HG03469 (cell line): ENCODE data around the gene CYP26B1.

Source experiments
- ATAC-seq: cut with Tn5 transposase; IDR thresholded peaks from one replicate; pipeline ENCODE4 v1.9.1; 2021; ENCODE audit warnings: mild to moderate bottlenecking, moderate library complexity, moderate number of reproducible peaks; ENCODE audit not compliant: unreplicated experiment

CYP26B1 gene, protein sequence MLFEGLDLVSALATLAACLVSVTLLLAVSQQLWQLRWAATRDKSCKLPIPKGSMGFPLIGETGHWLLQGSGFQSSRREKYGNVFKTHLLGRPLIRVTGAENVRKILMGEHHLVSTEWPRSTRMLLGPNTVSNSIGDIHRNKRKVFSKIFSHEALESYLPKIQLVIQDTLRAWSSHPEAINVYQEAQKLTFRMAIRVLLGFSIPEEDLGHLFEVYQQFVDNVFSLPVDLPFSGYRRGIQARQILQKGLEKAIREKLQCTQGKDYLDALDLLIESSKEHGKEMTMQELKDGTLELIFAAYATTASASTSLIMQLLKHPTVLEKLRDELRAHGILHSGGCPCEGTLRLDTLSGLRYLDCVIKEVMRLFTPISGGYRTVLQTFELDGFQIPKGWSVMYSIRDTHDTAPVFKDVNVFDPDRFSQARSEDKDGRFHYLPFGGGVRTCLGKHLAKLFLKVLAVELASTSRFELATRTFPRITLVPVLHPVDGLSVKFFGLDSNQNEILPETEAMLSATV

GRCh38 chr2:72147303-72147971 lies at the start of gene CYP26B1:
CYP26B1 (minus strand) TSS chr2:72147862; CDS start chr2:72147834, 28 bp downstream.
- no peak for ATAC-seq

GRCh38 chr2:72193723-72194122 lies 46.1 kb upstream of the CYP26B1 start:
- ATAC-seq = no peak

DNA sequence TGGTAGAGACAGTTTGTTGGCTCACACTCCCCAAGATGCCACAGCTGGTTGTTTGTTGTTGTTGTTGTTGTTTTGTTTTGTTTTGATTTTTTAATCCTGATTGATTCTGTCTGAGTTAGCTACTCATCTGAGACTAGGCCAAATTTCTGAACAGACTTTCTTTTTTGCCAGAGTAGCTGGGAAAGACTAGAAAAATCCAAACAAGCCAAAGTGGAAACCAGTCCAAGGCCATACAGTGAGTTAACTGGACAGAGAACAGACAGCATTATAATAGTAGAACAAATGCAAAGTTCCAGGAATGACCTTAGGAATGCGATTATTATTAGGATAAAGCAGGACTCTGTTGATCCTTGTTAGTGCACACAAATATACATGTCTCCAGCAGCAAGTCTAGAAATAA lies 43.8 kb upstream of the CYP26B1 start:
- no peak for ATAC-seq

DNA sequence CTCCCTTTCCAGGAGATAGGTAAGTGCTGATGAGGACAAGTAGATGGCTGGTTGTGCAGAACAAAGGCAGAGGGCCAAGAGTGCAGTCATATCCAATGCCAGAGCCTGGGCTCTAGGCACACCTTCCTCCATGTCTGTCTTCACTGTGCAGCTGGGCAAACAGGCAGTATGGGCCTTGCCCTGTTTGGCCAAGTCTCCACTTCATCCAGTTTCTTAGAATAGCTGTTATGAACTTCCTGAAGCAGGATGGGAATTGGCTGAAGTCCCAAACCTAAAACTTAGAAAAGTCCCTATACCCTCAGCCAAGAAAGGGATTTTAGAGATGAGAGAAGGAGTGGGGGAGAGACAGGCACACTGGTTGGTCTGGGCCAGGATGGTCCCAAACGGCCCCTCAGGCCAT lies 37.5 kb upstream of the CYP26B1 start:
- ATAC-seq = no peak

DNA sequence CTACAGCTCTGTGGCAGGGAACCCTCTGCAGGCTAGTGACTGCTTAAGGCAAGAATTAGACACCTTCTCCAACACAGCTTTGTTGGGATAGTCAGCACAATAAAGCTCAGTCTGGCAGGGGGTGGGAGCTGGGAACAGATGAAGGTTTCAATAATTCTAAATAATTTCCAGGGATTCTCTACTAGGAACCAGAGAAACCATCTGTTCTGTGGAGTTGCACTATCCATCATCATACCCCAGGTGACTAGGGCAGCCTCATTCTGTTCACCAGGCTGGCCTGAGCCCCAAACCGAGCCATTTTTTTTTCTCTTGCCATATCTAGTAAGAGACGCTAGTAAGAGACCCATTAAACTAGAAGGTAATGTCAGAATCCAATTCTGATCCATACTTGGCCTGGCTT lies 35.8 kb upstream of the CYP26B1 start:
- no peak for ATAC-seq

GRCh38 chr2:72183016-72183415 lies 35.4 kb upstream of the CYP26B1 start:
- ATAC-seq = no peak

DNA sequence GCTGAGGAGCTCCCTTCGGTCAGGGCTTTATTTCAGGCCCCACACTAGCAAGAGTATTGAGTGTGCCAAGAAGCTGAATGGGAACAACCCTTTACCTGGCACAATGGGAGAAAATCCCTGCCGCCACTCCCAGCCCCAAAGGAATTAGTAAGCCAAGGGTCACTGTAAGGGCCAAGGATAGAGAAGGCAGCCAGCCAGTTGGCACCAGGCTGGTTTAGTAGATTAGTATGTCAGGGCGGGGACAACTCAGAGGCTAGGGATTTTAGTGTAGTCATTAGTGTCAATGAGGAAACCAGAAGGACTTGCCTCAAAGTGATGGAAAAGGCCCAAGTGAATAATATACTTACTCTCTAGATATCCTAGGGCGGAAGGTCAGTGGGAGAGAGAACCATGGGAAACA lies 34.9 kb upstream of the CYP26B1 start:
- no peak for ATAC-seq

GRCh38 chr2:72181616-72182015 lies 34.0 kb upstream of the CYP26B1 start:
- ATAC-seq = no peak

DNA sequence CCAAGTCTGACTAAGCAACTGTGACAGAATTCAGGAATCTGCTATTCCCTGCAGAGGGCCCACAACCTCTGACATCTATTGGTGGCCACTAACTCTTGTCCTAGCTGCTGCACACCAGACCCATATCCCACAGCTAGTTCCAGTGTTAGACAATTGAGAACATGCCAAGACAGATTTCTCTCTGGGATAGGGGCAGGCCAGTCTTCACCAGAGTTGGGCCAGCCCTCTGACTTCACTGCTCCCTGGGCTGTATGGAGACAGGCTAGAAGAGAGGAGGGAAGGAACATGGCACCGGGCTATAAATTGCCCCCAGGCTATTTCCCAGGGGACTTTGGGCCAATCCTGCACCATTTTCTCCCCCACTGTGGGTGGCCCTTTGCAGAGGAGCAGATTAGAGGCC lies 32.7 kb upstream of the CYP26B1 start:
- ATAC-seq = no peak

- no peak for ATAC-seq
These were observed 30.9 kb upstream of the CYP26B1 start for GRCh38 chr2:72178551-72178950.

DNA sequence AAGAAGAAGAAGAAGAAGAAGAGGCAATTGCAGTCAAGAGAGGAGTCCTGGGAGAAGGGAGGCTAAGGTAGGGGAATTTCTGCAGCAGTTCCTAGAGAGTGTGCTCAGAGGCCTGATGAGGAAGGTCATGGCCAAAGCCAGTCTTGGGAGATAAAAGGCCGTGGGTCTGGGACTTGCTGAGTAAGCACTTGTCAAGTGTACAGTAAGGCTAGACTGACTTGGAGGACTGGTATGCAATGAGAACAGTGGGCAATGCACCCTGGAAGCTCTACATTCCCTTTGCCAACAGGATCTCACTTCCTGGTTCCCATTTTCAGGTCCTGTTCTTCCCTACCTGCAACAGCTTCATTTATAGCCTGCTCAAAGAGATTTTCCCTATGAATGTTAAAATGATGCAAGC lies 28.6 kb upstream of the CYP26B1 start:
- no peak for ATAC-seq

- no peak for ATAC-seq
These were observed 28.0 kb upstream of the CYP26B1 start for GRCh38 chr2:72175636-72176035.

DNA sequence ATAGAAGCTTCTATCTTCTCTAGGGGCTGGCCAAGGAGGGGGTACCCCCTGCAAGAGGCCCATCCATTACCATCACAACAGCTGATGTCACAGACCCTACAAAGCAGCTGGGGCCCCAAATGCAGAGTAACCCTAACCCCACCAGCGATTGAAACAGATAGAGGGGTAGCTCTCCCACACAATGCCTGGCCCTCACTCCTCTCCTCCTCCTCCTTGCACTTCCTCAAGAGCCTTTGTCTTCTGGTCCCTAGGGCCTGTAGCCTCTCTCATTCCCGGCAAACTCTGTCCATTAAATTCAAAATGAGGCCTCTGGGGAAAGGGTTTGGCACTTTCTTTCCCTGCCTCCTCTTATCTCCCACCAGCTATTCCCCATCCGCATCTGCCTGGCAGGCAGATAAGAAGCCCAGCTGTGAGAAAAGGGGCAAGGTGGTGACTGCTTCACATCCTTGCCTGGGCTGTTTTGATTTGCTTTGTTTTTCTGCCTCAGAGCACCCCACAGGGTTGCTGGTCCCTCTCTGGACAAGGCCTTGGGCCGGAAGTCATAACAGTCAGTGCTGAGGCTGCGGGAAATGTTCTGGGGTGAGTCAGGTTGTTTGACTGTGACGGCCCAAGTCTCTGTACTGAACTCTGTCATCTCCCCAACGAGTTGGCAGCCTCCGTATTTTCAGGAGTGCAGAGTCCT lies 26.1 kb upstream of the CYP26B1 start:
- ATAC-seq = no peak

GRCh38 chr2:72172478-72172877 lies 24.8 kb upstream of the CYP26B1 start:
- no peak for ATAC-seq

DNA sequence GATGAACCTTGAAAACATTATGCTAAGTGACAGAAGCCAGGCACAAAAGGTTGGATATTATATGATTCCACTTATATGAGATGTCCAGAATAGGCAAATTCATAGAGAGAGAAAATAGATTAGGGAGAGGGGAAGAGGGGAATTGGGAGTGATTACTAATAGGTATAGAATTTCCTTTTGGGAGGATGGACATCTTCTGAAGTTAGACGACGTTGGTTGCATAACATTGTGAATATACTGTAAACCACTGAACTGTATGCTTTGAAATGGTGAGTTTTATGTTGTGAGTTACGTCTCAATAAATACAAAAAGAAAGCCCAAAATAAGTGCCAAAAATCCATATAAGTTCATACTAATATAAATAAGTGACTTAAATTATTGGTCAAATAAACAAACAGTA lies 18.6 kb upstream of the CYP26B1 start:
- ATAC-seq = no peak

DNA sequence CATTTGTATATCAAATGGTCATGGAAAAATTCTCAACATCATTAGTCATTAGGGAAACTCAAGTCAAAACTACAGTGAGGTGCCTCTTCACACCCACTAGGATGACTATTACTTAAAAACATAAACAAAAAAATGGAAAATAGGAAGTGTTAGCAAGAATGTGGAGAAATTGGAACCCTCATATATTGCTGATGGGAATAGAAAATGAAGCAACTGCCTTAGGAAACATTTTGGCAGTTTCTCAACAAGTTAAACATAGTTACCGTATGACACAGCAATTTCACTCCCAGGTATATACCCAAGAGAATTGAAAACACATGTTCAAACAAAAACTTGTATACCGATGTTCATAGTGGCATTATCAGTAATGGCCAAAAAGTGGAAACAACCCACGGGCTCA lies 18.1 kb upstream of the CYP26B1 start:
- ATAC-seq = no peak

GRCh38 chr2:72162574-72162973 lies 14.9 kb upstream of the CYP26B1 start:
- ATAC-seq = no peak

- no peak for ATAC-seq
These were observed 11.7 kb upstream of the CYP26B1 start for GRCh38 chr2:72159211-72159993.

DNA sequence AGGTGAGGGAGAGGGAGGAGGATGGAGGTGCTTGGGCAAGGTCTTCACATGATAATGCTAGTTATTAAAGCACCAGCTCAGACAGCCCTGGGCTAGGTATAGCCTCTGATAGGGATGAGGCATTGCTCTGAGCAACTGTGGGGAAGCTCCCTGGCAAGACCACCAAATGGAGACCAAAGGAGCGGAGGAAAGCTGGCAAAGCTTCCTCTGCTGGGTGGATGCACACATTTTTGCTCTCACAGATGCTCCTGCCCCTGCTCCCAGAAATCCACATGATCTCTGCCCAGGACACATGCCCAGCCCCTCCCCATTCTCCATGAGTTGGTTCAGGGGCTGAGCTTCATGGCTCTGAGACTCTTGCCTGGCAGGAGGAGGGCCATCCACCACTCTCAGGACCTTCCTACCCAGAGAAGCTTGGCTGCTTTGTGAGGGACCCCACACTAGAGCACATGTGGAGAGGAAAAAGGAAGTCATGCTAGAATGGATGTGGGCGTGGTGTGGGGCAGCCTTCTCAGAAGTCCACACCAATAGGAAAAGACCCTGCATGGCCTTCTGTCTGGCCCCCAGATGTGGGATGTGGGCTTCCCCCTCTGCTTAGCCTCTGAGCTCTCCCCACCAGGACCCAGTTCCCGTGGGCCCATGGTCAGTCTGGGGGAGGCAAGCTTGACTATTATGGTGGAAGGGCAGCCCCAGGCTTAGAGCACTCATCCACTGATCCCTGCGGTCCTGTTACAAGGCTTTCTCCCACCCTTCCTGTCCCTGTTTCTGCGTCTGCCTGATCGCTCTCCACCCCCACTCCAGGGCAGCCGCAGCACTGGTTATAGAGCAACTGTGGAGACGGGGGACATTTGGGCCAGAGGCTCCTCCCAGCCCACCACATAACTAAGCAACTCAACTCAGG lies 10.5 kb upstream of the CYP26B1 start:
- no peak for ATAC-seq

DNA sequence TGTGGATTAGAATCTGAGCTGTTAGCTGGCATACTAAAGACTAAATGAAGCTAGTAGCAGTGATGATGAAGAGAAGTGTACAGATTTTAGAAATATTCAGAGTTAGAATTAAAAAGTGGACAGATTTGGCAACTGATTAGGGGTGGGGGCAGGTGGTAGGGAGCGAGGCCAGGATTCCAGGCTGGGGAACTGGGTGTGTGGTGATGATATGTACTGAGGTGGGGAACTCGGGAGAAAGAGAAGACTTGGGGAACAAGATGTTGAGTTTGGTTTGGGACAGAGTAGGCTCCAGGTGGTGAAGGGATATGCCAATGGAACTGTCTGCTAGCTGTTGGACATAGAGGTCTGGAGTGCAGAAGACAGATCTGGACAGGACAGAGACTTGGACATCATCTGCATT lies 9.2 kb upstream of the CYP26B1 start:
- ATAC-seq = no peak
